Measurements from ENCODE around the gene SLC9A3.
"Not testable (repeated sequence)": the region's sequence is repeated elsewhere in the genome, so short reads cannot be mapped to it uniquely, and the experiment has no call there.

The SLC9A3 gene

DNA sequence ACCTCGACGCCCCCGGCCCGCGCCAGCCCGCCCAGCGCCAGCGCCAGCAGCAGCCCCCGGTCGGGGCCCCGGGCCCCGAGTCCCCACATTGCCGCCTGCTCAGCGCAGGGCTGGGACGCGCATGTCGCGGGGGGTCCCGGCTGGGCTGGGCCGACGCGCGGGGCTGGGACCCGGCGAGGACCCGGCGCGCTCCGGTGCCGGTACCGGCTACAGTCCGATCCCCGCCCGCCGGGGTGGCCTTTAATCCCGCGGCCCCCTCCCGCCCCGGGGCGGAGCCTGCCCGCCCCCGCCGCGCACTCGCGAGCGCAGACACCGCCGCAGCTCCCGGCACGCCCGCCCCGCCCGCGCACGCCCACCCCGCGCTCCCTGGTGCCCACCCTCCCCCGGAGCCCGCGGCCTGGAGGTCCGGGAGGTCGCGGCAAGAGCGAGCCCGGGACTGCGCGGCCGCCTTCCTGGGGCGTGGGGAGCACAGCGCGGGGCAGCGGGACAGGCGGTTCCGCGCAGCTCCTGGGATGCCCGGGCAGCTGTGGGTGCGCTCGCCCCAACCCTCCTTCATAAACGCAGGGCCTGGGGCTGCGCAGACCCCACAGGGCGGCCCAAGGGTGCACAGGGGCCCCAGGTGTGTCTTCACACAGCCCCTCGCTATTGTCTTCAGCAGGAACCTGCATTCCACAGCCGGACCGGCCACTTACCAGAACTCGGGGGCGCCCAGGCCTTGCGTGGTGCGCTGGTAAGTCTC, at the start of gene SLC9A3:
TSS of gene SLC9A3 (minus strand) at position 216 of the 739 bp plus-strand sequence.
- no peak for DNase-seq

DNA sequence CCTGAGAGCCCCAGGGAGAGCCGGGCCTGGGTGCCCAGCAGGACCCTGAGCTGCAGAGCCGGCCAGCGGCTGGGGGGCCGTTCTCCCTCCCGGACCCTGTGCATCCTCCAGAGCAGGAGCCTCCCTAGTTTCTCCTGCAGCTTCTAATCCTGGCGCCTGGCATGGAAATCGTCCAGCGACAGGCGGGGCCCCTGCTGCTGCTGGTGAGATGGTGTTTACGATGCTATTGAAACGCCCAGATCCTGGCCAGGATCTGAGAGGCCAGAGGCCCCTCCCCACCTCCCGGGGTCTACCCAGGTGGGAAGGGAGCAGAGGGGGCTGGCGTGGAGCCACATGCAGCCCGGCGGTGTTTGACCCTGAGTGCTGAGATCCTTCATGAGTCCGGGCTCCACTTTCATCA, 49.7 kb upstream of the SLC9A3 start:
- DNase-seq, result no peak

GRCh38 chr5:573206-573605, 49.0 kb upstream of the SLC9A3 start:
- DNase-seq, result no peak

GRCh38 chr5:572398-573019, 48.3 kb upstream of the SLC9A3 start:
- DNase-seq, result no peak

GRCh38 chr5:571791-572190, 47.5 kb upstream of the SLC9A3 start:
- DNase-seq, result no peak

- no peak for DNase-seq
These were observed 46.6 kb upstream of the SLC9A3 start for GRCh38 chr5:570886-571285.

DNA sequence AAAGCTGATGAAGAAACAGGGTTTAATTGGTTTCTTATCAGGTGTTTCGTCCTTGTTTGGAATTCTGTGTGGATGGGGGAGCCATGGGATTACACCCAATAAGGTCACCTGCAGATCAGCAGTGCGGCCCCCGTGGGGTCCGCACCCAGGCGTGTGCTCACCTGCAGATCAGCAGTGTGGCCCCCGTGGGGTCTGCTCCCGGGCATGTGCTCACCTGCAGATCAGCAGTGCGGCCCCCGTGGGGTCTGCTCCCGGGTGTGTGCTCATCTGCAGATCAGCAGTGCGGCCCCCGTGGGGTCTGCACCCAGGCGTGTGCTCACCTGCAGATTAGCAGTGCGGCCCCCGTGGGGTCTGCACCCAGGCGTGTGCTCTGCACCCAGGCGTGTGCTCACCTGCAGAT, 46.2 kb upstream of the SLC9A3 start:
- no peak for DNase-seq

- no peak for DNase-seq
These were observed 45.7 kb upstream of the SLC9A3 start for GRCh38 chr5:569868-570361.

- DNase-seq, result no peak
These were observed 45.2 kb upstream of the SLC9A3 start for GRCh38 chr5:569358-569867.

DNA sequence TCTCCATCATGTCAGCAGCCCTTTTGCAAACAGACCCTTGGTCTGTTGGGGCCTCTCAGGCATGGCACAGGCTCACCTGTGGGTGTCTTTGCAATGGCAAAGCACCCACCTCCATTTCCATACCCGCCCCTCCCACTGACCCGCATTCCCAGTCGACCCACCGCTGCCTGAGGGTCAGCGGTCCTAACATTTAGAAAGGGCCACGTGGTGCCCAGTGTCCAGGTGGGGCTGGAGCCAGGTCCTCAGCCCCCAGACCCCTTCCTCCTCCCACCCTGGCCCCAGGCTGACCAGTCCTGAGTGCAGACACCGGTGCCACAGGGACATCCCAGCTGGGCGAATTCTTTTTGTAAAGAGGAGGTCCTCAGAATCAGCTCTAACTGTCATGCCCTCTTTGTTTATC, 44.6 kb upstream of the SLC9A3 start:
- no peak for DNase-seq

DNA sequence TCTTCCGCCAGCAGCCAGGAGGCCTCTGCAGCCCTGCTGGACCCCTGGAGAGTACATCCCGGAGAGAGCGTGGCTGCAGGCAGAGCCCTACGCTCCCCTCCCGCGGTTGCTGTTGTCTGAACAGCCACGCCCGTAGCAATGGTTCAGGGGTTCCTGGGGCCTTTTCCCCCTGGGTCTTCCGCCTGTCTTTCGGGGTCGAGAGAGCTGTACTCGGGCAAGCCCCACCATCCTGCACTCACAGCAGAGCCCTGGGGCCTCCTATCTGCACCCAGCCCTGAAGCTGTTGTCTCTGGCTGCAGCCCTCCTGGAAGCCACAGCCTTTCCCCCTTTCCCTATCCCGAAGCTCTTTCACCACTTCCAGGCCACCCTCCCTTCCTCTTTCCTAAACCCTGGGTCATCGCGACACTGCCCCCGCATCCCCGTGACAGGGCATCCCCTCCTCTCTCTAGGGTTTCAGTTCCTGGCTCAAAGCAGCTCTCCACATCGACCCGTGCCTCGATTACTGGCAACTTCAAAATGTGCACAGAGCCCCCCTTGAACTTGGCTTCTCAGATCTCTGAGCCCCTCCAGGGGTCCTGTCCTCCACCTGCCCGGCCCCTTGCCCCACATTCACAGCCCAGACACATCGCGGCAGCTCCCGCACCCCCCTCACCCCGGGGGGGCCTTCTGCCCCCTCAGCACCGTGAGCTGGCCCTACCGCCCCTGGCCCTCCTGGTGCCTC, 44.0 kb upstream of the SLC9A3 start:
- DNase-seq, result no peak

- no peak for DNase-seq
These were observed 43.4 kb upstream of the SLC9A3 start for GRCh38 chr5:567664-568060.

DNA sequence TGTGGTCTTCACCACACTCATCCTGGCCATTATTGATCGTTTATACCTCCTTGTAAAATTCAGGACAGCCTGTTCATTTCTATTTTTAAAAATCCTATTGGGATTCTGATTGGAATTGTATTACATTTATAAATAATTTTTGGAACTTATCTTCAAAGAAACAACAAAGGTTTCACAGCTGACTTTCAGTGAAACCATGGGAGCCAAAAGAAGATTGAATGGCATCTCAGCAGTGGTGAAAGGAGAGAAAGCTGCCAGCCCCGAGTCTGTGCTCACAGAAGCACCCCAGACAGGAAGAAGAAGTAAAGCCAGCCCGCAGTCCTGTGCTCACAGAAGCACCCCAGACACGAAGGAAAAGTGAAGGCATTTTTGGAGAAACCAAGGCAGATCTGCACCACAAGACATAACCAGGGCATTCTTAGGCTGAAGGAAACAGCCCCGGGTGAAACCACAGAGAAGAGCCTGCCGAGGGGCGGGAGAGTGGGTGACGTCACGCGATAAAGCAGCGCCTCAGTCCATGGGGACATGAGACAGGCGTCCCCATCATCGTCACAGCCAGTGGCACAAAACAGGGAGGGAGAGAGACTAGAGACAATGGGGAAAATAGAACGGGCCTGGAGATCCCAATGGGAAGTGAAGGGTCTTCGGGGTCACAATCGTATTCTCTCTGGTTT, 42.5 kb upstream of the SLC9A3 start:
- no peak for DNase-seq

GRCh38 chr5:565782-566440, 41.7 kb upstream of the SLC9A3 start:
- DNase-seq, result peak; percentile 50

DNA sequence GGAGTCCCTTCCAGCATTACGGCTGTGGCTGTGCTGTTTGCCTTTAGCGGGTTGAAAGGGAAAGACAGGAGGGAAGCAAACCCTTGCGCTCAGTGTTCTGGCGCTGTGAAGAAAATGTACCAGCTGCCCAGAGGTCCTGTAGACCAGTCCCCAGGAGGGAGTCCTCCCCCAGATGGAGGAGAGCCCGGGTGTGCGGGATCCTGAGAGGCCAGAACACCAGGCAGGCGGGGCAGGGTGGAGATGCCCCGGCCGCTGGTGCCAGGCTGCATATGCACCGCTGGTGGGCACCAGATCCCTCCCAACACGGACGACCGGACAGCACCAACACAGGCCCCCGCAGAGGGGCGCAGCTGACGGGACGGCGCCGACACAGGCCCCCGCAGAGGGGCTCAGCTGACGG, 37.2 kb upstream of the SLC9A3 start:
- no peak for DNase-seq

DNA sequence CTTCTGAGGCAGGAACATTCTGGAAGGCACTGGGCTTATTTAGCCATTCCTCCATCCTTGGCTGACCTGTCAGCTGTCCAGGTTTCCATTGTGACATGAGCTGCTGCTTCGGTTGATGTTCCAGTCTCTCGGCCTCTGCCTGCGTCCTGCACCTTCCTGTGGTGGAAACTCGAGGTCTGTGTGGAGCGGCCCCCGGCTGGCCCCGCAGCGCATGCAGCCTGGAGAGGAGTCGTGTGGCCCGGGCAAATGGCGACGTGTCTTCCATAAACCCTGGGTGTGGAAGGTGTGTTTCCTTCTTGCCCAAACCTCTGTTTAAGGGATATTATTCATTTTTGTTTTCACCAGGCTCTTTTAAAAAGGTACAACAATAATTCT, 36.5 kb upstream of the SLC9A3 start:
- DNase-seq, result no peak

- no peak for DNase-seq
These were observed 34.7 kb upstream of the SLC9A3 start for GRCh38 chr5:558871-559503.

- DNase-seq, result no peak
These were observed 34.1 kb upstream of the SLC9A3 start for GRCh38 chr5:558326-558725.

- not testable (repeated sequence) for DNase-seq
These were observed 33.7 kb upstream of the SLC9A3 start for GRCh38 chr5:557917-558316.

- no peak for DNase-seq
These were observed 32.7 kb upstream of the SLC9A3 start for GRCh38 chr5:556909-557441.

- no peak for DNase-seq
These were observed 30.9 kb upstream of the SLC9A3 start for GRCh38 chr5:555058-555623.

All from DMS53 (cell line).